Spleen (tissue), 11 donors: ENCODE results near the gene RNASE7. TPM values are rescaled to one million over a fixed set of nuclear protein-coding genes. Genes with fewer than 3 reads are reported as not detected.

Experiments used
- DNase-seq: peaks from one replicate; pipeline ENCODE4 v3.0.0-alpha.2; 2020
- H3K27ac ChIP-seq, 8 donors: fragments of 200-600 bp; sonication (generic) in 7 of 8; 1 replicate in 4 of 8; 2 replicates in 4 of 8; pipeline versions ENCODE4 v1.5.0 to v1.8.0; 2016 to 2021; ENCODE audit warnings: inconsistent platforms in 4 of 8, mild to moderate bottlenecking in 4 of 8, moderate library complexity in 1 of 8
- H3K27me3 ChIP-seq, 7 donors: fragments of 200-600 bp; sonication (generic) in 6 of 7; replicated peaks in 1 of 7; 1 replicate in 4 of 7; 2 replicates in 3 of 7; pipeline versions ENCODE4 v1.5.0 to v1.8.0; 2016 to 2021; ENCODE audit warnings: inconsistent platforms in 3 of 7, mild to moderate bottlenecking in 1 of 7
- H3K36me3 ChIP-seq, 6 donors: fragments of 200-600 bp; sonication (generic) in 5 of 6; 1 replicate in 4 of 6; 2 replicates in 2 of 6; pipeline versions ENCODE4 v1.5.0 to v1.8.0; 2016 to 2021; ENCODE audit warnings: inconsistent platforms in 2 of 6
- H3K4me1 ChIP-seq, 6 donors: fragments of 200-600 bp; sonication (generic) in 5 of 6; 1 replicate in 3 of 6; 2 replicates in 3 of 6; pipeline versions ENCODE4 v1.5.0 to v1.8.0; 2016 to 2021; ENCODE audit warnings: inconsistent platforms in 3 of 6
- H3K4me3 ChIP-seq, 8 donors: fragments of 200-600 bp; sonication (generic) in 7 of 8; 1 replicate in 4 of 8; 2 replicates in 4 of 8; pipeline versions ENCODE4 v1.5.0 to v1.8.0; 2016 to 2021; ENCODE audit warnings: inconsistent platforms in 4 of 8, mild to moderate bottlenecking in 4 of 8, moderate library complexity in 2 of 8
- H3K9me3 ChIP-seq, 8 donors: fragments of 200-600 bp; sonication (generic) in 7 of 8; 1 replicate in 4 of 8; 2 replicates in 4 of 8; pipeline versions ENCODE4 v1.5.0 to v1.8.0; 2016 to 2021; ENCODE audit warnings: inconsistent platforms in 4 of 8
- POLR2A ChIP-seq, 3 donors: fragments of 450-650 bp; IDR thresholded peaks; one replicate each; pipeline ENCODE4 v1.5.1; 2017; ENCODE audit warnings: antibody characterized with exemption in 3 of 3, mild to moderate bottlenecking in 1 of 3
- POLR2AphosphoS5 ChIP-seq, 3 donors: sonication (generic); formaldehyde crosslinking; IDR thresholded peaks; one replicate each; pipeline ENCODE4 v1.5.1; 2017; ENCODE audit warnings: antibody characterized with exemption in 3 of 3
- WGBS, 5 donors: extraction: QIAGEN DNeasy Blood & Tissue Kit in 3 of 5; methylation state at CpG; one replicate each; pipeline versions ENCODE4 v1.1.5 to v1.1.7; 2013 to 2018; 5-methylcytosine and 5-hydroxymethylcytosine counted together
- intact Hi-C: fragments of 100-400 bp; cut with DNase I; formaldehyde crosslinking; loops from one replicate; pipeline ENCODE4 v1.15.0; 2023; ENCODE audit warnings: low total_unique reads
- polyA plus RNA-seq, 3 donors: library from polyadenylated mRNA; stranded (reverse); fragments of 200-250 nt; gene quantifications; one replicate each; pipeline ENCODE4 v1.2.1, GENCODE V29; 2013
- total RNA-seq, 7 donors: library from RNA; depleted of rRNA in 3 of 7; stranded (reverse); fragments of >200 nt in 3 of 7; fragmentation: NEBNext Ultra II Directional in 4 of 7; extraction: Animal tissue kit (Norgen Biotek cat#: 25700) in 4 of 7; gene quantifications; one replicate each; pipeline versions ENCODE4 v1.1.0 to v1.2.1, GENCODE V29; 2016 to 2021
- TF ChIP-seq, protein P1 (sequence below), 11 experiments: fragments of 200-600 bp in 7 of 11; fragments of 450-650 bp in 4 of 11; sonication (generic) in 4 of 11; IDR thresholded peaks in 8 of 11; conservative IDR thresholded peaks in 3 of 11; 1 replicate in 7 of 11; 2 replicates in 4 of 11; pipeline versions ENCODE4 v1.4.0 to v1.8.0; 2016 to 2021; ENCODE audit warnings: antibody characterized with exemption in 11 of 11, inconsistent platforms in 4 of 11, mild to moderate bottlenecking in 1 of 11
- donor health status: healthy with polysubstance abuse.
- donor health status: DM: no; HTN: no; CAD: no; lungs with moderate emphysema.
- donor health status: DM: no; HTN: no; CAD: no.
- donor health status: Bipolar disorder and iron deficiency.
- donor health status: healthy.
- donor health status: DM: no; HTN: no; CAD: no.
- donor health status: DM: yes; HTN: yes; CAD: no.

Gene RNASE7
- total and polyA plus RNA-seq, 10 donors, result not detected

- Histone ChIP-seq H3K36me3 (no peaks in the 10 kb centered on the region), H3K9me3 (no peaks in the 10 kb centered on the region), H3K4me1 (peaks cover 0 to 48% (median 27%) of the 10 kb centered on the region in 6 donors), H3K27ac (no peak overlapping the region), H3K4me3 (no peak overlapping the region), H3K27me3 (no peaks in the 10 kb centered on the region)
- WGBS, 5 donors, result 85 to 92% (median 89%) methylated on average over 4 to 5 of the region's 5 CpGs
- intact Hi-C loops, result no loop called here
- no peak for TF ChIP-seq POLR2AphosphoS5 (IDR thresholded peaks at IDR 0.05)
- DNase-seq, result no peak
Observed at GRCh38 chr14:21058903-21059302, 16.7 kb downstream of the RNASE7 start.

- intact Hi-C loops, result no loop called here
- H3K36me3 ChIP-seq, result no peaks in the 10 kb centered on the region
- H3K27me3 ChIP-seq, result peaks cover 0 to 10% (median 0%) of the 10 kb centered on the region in 7 donors
- 70 to 84% (median 77%) methylated on average over 8 of the region's 8 CpGs for WGBS, 5 donors
- peaks cover 0 to 46% (median 25%) of the 10 kb centered on the region in 6 donors for H3K4me1 ChIP-seq
- no peak overlapping the region for H3K27ac ChIP-seq
- no peak for DNase-seq
- TF ChIP-seq POLR2AphosphoS5 (IDR thresholded peaks at IDR 0.05) (no peak), POLR2A (IDR thresholded peaks at IDR 0.05) (no peak)
- TF ChIP-seq, protein P1, sequence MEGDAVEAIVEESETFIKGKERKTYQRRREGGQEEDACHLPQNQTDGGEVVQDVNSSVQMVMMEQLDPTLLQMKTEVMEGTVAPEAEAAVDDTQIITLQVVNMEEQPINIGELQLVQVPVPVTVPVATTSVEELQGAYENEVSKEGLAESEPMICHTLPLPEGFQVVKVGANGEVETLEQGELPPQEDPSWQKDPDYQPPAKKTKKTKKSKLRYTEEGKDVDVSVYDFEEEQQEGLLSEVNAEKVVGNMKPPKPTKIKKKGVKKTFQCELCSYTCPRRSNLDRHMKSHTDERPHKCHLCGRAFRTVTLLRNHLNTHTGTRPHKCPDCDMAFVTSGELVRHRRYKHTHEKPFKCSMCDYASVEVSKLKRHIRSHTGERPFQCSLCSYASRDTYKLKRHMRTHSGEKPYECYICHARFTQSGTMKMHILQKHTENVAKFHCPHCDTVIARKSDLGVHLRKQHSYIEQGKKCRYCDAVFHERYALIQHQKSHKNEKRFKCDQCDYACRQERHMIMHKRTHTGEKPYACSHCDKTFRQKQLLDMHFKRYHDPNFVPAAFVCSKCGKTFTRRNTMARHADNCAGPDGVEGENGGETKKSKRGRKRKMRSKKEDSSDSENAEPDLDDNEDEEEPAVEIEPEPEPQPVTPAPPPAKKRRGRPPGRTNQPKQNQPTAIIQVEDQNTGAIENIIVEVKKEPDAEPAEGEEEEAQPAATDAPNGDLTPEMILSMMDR (IDR thresholded peaks at IDR 0.05 in 8 of 11, conservative IDR thresholded peaks at IDR 0.05 in 3 of 11), result no peak
- H3K9me3 ChIP-seq, result no peaks in the 10 kb centered on the region
- no peak overlapping the region for H3K4me3 ChIP-seq
Observed at GRCh38 chr14:21059842-21060613, 17.9 kb downstream of the RNASE7 start.

DNA sequence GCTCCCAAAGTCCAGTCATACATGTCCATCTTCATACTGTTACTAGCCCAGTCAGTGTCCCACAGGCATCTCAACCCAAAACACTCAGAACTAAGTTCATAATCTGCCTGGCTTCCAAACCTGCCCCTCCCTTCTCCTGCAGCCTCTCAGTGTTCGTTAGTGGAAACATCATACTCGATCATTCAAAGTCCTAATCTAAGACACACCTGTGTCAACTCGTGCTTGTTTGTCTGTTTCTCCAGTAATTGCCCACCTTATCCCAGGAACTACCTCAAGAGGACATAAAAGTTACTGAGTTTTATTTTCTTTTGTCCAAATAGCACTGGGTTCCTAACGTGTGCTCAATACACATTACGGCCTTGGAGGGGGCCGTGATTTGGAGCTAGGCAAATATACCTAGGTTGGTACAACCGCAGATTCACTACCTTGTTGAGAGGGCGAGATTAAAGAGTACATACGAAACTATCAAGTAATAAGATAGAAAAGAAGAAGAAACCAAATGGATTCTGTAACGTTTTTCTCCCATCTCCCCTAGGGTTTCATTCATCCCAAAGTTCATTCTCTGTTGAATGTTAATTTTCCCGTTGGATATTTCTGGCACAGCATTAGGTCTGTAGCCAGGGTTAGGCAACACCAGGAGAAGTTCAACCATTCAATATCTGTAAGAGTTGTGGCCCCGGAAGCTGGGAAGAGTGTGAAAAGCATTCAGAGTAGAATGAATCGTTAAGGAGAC lies 18.6 kb downstream of the RNASE7 start:
- no peaks in the 10 kb centered on the region for H3K9me3 ChIP-seq
- H3K27me3 ChIP-seq, result peaks cover 0 to 10% (median 0%) of the 10 kb centered on the region in 7 donors
- DNase-seq, result no peak
- H3K4me1 ChIP-seq, result peaks cover 0 to 38% (median 22%) of the 10 kb centered on the region in 6 donors
- H3K4me3 ChIP-seq, result no peak overlapping the region
- TF ChIP-seq POLR2A (IDR thresholded peaks at IDR 0.05), result no peak
- TF ChIP-seq, protein P1 (IDR thresholded peaks at IDR 0.05 in 8 of 11, conservative IDR thresholded peaks at IDR 0.05 in 3 of 11), result no peak
- TF ChIP-seq POLR2AphosphoS5 (IDR thresholded peaks at IDR 0.05), result no peak
- intact Hi-C loops, result no loop called here
- WGBS, 5 donors, result 76 to 91% (median 86%) methylated on average over 13 of the region's 13 CpGs
- H3K36me3 ChIP-seq, result no peaks in the 10 kb centered on the region
- no peak overlapping the region for H3K27ac ChIP-seq

GRCh38 chr14:21061347-21061668 lies 19.1 kb downstream of the RNASE7 start:
- Histone ChIP-seq H3K27me3 (peaks cover 0 to 14% (median 0%) of the 10 kb centered on the region in 7 donors), H3K27ac (no peak overlapping the region), H3K4me3 (no peak overlapping the region), H3K9me3 (no peaks in the 10 kb centered on the region), H3K36me3 (no peaks in the 10 kb centered on the region), H3K4me1 (peaks cover 0 to 33% (median 19%) of the 10 kb centered on the region in 6 donors)
- WGBS, 5 donors, result 79 to 94% (median 81%) methylated on average over 3 of the region's 3 CpGs
- intact Hi-C loops, result no loop called here
- TF ChIP-seq POLR2AphosphoS5 (IDR thresholded peaks at IDR 0.05), result no peak
- TF ChIP-seq POLR2A (IDR thresholded peaks at IDR 0.05), result no peak
- TF ChIP-seq, protein P1 (IDR thresholded peaks at IDR 0.05 in 8 of 11, conservative IDR thresholded peaks at IDR 0.05 in 3 of 11), result no peak
- no peak for DNase-seq
